H1 (cell line): ENCODE data around the gene EPS8. TPM values are rescaled to one million over a fixed set of nuclear protein-coding genes. Genes with fewer than 3 reads are reported as not detected.

Experiments
- ASH2L ChIP-seq: fragments of 200-600, 300-600 bp; sonication (generic); IDR thresholded peaks from one replicate; pipeline ENCODE4 v1.7.1; 2017; ENCODE audit warnings: low read length
- polyA plus RNA-seq, 7 experiments: library from polyadenylated mRNA; depleted of rRNA in 3 of 7; stranded (reverse) in 5 of 7; unstranded in 2 of 7; fragments of >200 nt in 5 of 7; fragments of 200-250 nt in 2 of 7; gene quantifications; 1 replicate in 5 of 7; 2 replicates in 1 of 7; 4 replicates in 1 of 7; pipeline versions ENCODE4 v1.2.1 to v1.2.3, GENCODE V29; 2011 to 2013; ENCODE audit warnings: missing spikeins in 2 of 7, mixed read lengths in 2 of 7
- total RNA-seq: library from RNA; stranded (reverse); fragmentation: NEBNext Ultra II Directional; extraction: Animal tissue kit (Norgen Biotek cat#: 25700); gene quantifications from 2 replicates; pipeline ENCODE4 v1.2.1, GENCODE V29; 2021

Gene EPS8
- total and polyA plus RNA-seq, 2 of the 8 experiments (the other 6 are each of a cell fraction or from before 2014, with no cell fraction given): 3.0 to 4.6 TPM

GRCh38 chr12:15778126-15778525, 11.1 kb downstream of the EPS8 start (continued):
- no peak for TF ChIP-seq ASH2L
